Activated T-cell treated with anti-CD3 and anti-CD28 coated beads, Interleukin-2, amount 50 U/mL, for 1 hour (primary cell): ENCODE data around the gene AKIRIN2.

Experiments
- DNase-seq: peaks from one replicate; pipeline ENCODE4 v3.0.0-alpha.2; 2020

The AKIRIN2 gene

DNA sequence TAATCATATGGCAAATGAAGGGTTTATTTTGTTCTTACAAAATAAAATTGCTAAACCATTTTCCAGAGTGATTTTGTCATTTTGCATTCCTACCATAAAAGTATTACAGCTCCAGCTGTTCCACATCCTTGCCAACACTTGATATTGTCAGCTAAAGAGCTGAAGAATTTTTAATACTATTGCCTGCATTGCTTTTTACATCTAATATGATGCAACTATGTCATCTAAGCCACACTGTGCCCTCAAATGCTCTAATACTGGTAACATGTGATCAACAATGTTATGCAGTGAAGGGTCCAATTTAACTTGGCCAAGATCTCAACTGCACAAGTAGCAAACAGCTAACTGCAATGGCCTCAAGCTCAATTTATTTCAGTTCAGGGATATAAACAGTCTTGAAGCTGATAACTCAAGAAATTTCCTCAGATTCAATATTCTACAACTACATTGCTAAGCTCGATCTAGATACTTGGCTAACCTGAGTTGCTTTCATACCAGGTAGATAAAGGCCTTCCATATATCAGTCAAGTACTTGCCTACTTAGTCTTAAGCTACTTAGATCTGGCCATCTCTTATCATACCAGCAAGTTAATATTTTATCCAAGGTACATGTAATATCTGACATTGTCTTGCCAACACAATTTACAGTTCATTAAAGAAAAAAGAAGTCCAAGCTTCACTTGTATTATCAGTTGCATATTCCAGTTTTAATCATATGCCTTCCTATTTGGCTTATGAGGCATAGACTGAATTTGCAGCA, 17.0 kb downstream of the AKIRIN2 start:
- DNase-seq, result no peak

DNA sequence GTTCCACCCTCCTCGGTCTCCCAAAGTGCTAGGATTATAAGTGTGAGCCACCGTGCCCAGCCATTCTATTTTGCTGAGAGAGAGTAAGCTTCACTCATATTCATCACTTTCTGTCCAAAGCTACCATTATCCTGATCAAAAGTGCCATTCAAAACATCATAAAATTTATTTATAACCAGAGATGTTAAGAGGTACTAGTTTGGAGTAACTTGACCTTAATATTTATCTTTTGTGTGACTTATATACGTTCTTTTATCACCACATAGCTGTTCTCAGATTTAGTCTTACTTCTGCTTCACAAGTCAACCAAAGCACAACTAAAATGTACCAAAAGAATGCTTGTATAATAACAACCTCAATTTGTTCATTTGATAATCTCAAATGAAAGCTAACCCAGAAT, 18.1 kb downstream of the AKIRIN2 start:
- DNase-seq, result no peak

DNA sequence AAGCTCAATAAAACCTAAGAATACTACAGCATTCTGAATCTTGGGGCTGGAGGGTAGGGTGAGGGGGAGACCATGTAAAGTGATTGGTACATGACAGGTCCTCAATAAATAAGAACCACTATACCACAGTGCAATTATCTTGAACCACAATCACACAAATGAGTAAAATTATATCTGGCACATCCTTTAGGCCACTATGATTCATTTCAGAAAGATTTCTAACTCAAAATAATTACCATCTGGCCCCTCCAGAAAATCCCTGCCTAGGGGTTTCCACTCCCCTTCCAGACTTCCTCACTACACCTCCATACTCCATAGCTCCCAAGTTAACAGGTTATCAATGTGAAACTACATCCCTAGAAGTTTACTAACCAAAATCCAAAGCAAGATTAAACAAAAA, 19.7 kb downstream of the AKIRIN2 start:
- no peak for DNase-seq

DNA sequence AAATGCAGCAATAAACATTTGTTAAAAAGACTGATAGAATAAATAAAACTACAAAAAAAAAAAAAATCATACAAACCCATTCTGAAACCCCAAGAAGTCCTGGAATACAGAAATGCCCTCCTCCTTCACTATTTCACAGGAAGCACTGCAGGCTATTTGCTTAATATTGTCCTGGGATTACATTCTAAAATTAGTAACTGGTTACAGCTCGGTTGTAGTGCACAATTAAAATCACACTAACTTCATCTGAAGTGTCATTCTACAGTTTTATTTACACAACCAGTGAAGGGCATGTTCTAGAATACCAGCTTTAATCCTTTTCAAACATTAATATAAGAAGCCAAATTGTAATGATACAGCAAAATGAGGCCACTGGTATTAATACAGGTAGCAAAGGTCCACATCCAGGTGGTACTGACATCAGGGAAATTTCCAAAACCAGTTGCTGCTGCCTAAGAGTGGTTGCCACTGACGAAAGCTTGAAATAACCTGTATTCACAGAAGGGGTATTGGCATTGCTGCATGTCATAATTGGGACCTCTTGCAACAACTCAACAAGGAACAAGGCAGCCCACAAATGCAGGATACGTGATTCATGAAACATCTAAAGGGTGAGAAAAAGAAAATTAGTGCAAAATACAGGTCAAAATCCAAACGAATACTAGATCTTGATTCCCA, 26.9 kb downstream of the AKIRIN2 start:
- DNase-seq, result no peak

DNA sequence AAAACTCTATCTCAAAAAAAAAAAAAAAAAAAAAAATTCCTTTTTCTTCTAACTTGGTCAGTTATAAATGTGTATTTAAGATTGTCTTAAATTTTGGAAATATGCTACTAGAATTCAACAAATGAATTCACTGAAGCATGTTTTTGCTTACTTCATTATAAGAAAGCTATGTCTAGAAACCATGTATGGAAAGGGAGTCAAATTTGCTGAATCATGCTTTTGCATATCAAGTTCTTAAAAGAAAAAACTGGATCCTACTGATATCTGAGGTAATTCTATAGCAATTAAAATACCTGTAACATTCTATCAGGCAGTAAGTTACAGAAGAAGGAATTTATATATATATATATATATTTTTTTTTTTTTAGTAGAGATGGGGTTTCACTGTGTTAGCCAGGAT, 27.7 kb downstream of the AKIRIN2 start:
- no peak for DNase-seq

DNA sequence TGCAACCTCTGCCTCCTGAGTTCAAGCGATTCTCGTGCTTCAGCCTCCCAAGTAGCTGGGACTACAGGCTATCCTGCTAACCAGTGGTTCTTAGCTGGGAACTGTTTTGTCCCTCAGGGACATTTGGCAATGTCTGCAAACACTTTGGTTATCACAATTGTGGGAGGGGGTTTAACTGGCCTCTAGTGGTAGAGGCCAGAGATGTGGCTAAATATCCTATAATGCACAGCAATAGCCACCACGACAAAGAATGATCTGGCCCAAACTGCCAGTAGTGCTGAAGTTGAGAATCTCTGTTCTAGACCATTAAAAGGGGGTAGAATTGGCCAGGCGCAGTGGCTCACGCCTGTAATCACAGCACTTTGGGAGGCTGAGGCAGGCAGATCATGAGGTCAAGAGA, 28.8 kb downstream of the AKIRIN2 start:
- DNase-seq, result no peak

DNA sequence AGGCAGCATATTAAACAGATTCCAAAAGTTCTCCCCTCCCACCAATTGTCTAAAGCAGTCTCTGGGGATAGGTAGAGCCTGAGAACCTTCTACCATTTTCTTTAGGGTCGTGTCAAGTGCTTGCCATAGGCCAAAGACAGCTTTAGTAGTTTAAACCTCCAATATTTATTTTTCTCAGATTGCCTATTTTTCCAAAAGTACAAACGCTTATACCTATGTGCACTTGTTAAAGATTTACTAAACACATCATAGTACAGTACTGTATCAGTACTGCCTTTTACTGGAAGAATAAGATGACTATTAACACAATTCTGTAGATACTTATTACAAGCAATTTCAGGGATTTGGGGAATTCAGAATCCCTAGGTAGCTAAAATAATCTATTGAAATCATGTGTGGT, 29.4 kb downstream of the AKIRIN2 start:
- DNase-seq, result no peak

DNA sequence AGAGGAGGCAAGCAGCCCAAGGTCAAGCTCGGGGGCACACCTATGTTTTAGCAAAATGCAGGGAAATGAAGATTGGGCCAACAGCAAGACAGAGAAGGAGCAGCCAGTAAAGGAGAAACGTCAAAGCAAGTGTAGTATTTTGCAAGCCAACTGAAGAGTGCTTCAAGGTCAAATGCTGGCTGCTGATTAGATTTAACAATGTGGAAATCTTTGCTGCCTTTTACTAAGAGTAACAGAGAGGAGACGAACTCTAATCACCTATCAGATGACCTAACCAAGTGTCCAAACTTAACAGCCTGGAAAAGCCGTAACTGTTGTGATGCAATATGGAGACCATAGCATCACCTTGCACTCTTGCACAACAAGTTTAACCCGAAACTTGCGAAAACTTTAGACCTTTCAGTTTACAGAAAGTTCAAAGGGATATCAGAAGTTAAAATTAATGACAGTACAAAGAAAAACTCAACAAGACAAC, 30.4 kb downstream of the AKIRIN2 start:
- DNase-seq, result no peak

DNA sequence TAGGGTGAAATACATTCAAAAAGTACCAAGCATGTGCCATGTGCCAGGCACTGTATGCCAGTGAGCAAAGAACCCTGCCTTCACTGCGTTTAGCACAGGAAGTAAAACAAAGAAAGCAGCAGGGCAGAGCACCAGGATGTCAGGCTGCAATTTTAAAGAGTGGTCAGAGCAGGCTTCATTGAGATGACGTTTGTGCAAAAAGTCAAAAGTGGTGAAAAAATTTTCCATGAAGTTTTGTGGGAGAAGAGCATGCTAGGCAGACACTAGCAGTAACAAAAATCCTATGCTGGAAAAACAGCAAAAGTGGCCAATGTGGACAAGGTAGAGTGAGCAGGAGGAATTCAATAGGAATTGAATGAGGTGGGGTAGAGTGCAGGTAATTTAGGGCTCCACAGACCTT, 31.3 kb downstream of the AKIRIN2 start:
- DNase-seq, result no peak

DNA sequence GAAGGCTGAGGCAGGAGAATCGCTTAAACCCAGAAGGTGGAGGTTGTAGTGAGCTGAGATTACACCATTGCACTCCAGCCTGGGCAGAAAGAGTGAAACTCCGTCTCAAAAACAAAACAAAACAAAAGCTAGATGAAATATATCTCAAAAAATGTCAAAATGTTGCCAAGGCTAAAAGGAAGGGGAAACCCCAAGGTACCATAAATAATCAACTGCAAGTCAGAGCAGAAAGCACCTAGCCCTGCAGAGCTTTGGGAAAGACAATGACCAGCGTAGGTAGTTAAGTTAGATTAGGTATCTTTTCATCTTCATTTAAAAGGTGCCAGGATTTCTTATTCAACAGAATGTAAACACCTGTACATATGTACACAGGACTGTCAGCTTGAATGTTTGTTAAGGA, 33.0 kb downstream of the AKIRIN2 start:
- no peak for DNase-seq

DNA sequence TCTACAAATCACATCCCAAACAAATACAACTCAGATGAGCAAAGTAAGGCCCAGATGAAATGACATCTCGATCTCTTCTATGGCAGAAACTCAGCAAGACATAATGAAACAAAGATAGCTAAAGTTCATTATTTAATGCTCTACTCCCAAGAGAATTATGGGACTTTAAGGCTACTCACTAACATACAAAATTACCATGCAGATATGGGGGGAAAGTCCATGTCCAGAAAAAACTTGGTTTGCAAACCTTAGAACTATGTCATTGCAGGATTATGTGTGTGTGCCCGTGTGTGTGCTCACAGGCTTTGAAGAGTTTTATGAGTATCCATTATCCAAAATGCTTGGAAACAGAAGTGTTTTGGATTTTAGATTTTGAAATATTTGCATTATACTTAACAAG, 34.0 kb downstream of the AKIRIN2 start:
- no peak for DNase-seq

DNA sequence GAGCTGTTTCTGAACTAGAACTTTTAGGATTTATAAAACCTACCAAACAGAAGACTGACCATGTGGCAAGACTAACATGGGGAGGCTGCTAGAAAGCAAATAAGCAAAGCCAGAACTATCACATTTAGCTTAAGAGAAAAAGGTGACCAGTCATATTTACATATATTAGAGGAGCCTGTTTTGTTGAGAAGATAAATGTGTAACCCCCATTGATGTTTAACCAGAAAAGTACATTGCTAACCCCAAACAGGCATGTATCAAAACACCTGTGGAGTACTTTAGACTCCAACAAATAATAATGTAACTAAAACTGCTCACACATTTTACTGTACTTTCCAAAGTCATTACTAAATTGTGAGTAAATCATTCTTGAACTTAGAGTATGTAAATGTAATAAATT, 35.0 kb downstream of the AKIRIN2 start:
- DNase-seq, result no peak

DNA sequence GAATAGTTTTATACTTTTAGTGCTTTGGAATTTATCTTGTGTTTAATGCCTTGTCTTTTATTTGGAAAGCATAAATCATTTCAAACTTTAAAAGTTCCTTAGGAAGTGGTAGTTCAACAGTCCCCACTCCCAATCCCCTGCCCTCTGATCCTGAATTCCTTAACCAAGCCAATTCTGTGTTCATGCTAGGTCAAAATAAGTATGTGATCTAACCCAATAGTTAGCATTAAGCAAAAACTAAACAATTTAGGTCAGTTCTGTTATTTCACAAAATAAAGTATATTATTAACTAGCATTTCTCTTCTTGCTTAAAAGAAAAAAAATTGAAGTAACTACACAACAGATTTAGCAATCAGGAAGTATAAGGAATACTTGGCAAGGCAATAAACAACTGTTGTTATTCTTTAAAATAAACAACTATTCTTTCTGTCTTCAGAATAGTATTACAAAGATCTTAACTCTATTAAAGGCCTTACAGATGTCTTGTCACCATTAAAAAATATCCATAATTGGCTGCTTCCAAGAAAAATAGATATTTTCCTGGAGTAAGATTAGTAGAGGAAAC, 37.0 kb downstream of the AKIRIN2 start:
- DNase-seq, result no peak

DNA sequence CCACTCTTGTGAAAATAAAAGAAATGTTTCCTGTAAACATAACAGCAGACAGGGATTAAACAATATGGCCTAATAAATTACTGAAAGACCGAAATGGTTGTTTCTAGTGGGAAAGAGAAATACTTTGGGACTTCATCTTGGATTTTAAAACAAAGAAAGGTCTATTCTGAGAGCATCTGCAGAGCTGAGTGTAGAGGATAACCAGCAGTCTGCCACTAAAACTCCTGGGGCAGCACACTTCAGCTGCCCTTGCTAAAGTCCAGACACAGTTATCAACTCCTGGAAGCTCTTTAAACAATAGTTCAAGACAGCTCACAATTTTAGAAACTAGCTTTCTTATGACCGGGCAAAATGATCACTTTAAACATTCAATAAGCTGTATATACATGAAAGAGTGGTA, 38.6 kb downstream of the AKIRIN2 start:
- DNase-seq, result no peak

DNA sequence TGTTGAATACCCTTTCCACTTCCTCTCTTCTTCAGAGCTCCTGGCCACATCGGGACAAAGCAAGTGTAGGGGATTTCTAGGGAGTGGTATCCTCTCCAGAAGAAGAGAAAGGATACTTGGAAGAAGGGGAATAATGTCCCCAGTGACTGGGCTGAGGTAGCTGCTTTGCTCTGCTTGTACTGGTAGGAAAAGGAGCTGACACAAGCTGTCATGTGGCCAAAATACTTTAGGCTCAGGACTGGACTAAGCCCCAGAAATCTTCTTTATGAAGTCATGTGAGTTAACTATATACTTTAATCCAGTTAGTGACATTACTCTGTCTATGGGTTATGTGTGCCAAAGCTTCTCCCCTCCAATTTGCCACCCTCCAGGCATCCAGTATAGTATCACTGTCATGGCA, 40.5 kb downstream of the AKIRIN2 start:
- DNase-seq, result no peak

DNA sequence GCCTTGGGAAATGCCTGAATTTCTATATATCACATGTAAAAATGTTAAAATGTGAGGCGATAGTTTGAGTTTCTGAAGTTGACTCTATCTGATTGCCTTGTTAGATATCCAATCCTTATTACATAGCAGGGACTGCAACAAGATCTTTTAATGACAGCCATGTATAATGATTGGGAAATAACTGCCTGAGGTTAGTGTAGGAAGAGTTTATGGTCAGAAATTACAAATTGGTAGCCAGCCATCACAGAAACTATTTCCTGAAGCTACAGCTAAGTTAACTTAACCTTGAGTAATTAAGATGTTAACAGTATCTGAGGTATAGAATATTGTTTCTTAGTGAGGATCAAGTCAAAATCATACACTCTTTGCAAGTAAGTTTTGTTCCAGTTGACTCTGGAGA, 41.0 kb downstream of the AKIRIN2 start:
- no peak for DNase-seq

DNA sequence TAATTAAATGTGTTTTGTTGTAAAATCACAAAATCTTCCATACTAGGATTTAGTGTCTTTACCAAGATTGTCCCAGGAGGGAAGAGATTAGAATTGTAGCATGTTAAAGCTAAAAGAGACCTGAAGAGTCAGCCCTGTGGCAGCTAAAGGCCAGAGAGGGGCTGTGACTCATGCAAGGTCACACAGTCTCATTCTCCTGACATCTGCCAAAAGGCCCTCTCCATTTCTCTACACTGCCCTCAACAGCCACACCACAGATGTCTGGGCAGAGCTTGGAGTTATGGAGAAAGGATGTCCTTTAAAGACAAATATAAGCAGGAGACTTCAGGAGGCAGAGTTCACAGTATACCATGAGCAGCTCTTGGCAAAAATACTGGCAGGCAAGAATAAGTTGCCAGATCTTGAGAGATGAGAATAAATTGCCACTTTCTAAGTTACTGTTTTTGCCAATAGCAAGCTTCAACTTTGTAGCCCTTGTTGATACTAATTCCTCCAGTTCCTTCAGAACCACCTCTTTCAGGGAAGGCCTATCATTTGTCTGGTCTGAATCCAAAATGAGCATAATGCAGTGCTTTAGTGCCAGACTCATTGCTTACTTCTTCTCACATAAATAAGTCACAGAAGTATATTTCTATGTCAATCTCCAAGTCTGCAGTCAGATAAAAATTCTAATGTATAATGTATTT, 41.7 kb downstream of the AKIRIN2 start:
- no peak for DNase-seq

DNA sequence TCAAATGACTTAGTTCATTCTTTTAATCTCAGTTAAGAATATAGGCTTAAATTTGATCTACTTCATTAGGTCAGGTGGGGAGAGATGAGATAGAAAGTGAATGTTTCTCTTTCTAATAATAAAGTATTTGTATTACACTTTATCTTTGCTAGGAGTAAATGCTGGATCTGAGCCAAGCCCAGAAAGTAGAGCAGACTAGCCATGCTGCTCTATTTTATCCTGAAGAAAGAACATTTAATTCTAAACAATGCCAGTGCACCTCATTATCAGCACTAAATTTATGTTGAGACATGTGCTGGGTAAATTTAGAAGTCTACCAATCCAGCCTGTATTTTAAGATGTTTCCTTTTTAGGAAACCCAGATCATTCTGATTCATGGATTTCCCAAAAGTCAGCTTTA, 43.5 kb downstream of the AKIRIN2 start:
- no peak for DNase-seq

DNA sequence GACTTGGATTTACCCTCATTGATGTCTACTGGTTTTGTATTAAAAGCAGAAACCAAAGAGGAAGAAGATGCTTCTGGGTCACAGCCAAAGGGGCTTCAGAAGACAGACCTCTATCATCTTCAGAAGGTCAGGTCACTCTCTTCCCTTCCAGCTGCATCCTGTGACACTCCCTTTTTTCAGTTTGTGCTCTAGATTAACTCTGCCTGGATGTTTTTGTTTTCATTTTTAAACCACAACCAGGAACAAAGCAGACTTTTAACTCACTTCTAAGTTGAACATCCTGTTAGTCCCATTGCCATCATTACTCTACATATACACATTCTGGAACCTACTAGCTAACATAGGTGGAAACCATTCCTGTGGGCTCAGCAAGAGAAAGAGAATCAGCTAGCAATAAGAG, 45.2 kb downstream of the AKIRIN2 start:
- DNase-seq, result no peak

DNA sequence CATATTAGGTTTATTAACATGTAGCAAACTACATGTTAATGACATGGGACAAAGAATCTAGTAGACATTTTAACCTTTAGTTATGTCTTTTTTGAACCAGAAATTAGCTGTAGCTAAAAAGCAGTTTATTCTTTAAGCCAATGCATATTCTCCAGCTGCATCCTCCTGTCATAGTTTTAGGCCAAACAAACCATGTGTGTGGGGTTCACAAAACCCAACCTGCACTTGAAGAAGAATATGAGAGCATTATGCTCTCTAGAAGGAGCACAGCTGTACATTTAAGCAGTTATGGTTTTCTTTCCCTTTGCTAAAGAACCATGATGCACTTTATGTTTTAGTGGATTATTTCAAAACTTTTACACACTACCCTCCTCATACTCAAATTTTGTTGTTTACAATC, 46.2 kb downstream of the AKIRIN2 start:
- no peak for DNase-seq

DNA sequence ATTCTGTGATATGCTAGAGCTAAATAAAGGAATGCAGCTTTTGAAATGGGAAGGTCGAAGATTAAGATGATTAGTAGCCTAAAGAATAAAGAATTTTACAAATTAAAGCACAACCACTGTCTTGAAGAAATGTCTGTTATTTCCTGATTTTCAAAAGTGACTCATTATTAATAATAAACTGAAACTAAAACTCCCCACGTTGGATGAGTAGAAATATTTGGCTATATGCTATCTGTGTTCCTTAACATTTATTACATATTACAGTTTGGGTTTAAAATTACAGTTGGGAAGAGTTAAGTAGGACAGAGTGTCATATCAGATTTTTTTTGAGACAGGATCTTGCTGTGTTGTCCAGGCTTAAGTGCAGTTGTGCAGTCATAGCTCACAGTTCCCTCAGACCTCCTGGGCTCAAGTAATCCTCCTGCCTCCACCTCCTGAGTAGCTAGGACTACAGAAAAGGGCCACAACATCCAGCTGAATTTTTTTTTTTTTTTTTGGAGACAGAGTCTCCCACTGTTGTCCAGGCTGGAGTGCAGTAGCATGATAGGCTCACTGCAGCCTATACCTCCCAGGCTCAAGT, 47.1 kb downstream of the AKIRIN2 start:
- DNase-seq, result no peak

DNA sequence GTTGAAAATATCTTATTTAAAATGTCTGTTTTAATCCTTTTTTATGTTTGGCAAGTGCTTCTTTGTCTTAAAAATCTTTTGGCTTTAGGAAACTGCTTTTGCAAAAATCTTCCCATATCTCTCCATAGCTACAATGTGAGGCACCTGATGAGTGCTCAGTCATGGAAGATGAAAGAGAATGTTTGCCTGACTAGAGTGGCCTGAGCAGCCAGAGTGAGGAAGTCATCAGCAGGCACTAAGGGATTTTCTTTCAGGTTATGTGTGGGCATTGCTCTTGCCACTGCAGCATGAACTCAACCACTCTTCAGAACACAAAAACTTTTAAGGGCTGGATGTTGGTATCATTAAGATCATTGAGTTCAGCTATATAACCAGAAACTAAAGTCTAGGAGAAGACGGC, 47.9 kb downstream of the AKIRIN2 start:
- DNase-seq, result no peak
